Astrocyte (in vitro differentiated cells and primary cell): ENCODE data around the gene MAST3.

Source experiments
- CTCF ChIP-seq: IDR thresholded peaks from 2 replicates; pipeline ENCODE4 v1.5.1; 2011; ENCODE audit warnings: low read depth, mild to moderate bottlenecking, inconsistent platforms, low read length, moderate library complexity; ENCODE audit not compliant: insufficient read depth
- EZH2 ChIP-seq: IDR thresholded peaks from 2 replicates; pipeline ENCODE4 v1.6.1; 2012; ENCODE audit warnings: mild to moderate bottlenecking, low read length, inconsistent platforms; ENCODE audit not compliant: insufficient read depth

DNA sequence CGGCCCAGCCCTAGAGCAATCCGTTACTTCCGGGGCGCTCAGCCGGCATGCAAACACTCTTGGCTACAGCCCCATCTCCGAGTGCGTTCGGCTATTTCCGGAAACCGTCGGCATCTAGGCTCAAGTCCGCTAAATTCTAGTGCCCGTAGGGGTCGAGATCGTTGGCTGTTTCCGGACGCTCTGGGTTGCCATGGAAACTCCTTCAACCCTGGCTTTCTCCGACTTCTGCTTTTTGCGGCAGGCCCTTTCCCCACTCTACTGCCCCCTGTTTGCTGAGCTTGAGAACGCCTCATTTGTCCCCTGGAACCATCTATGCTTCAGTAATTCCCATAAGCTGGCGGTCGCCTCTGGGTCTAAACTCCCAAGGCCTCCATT is 54.9 kb downstream of the MAST3 start:
- TF ChIP-seq CTCF (peak; percentile 66), EZH2 (no peak)
